ENCODE results near the gene SERPINB10. TPM values are rescaled to one million over a fixed set of nuclear protein-coding genes. Genes with fewer than 3 reads are reported as not detected.

Gene SERPINB10
- total and polyA plus RNA-seq, 8 donors: 0.10 to 0.58 (median 0.30) TPM; not detected in 1

DNA sequence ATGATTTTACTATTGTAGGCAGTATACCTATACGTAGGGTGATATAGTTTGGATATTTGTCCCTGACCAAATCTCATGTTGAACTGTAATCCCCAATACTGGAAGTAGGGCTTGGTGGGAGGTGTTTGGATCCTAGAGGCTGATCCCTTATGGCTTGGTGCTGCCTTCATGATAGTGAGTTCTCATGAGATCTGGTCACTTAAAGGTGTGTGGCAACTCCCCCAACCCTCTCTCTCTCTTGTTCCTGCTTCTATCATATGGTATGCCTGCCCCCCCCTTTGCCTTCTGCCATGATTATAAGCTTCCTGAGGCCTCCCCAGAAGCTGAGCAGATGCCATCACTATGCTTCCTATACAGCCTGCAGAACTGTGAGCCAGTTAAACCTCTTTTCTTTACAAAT is 1.7 kb upstream of the SERPINB10 start:
- Histone ChIP-seq H3K27me3 (no peaks in the 10 kb centered on the region), H3K4me1 (peaks cover 0 to 8% of the 10 kb centered on the region in 2 donors), H3K9me3 (no peaks in the 10 kb centered on the region), H3K27ac (no peak overlapping the region), H3K4me3 (no peak overlapping the region), H3K36me3 (no peaks in the 10 kb centered on the region)
- DNase-seq (no peak), ATAC-seq (no peak)
- TF ChIP-seq, protein P1, sequence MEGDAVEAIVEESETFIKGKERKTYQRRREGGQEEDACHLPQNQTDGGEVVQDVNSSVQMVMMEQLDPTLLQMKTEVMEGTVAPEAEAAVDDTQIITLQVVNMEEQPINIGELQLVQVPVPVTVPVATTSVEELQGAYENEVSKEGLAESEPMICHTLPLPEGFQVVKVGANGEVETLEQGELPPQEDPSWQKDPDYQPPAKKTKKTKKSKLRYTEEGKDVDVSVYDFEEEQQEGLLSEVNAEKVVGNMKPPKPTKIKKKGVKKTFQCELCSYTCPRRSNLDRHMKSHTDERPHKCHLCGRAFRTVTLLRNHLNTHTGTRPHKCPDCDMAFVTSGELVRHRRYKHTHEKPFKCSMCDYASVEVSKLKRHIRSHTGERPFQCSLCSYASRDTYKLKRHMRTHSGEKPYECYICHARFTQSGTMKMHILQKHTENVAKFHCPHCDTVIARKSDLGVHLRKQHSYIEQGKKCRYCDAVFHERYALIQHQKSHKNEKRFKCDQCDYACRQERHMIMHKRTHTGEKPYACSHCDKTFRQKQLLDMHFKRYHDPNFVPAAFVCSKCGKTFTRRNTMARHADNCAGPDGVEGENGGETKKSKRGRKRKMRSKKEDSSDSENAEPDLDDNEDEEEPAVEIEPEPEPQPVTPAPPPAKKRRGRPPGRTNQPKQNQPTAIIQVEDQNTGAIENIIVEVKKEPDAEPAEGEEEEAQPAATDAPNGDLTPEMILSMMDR (IDR thresholded peaks at IDR 0.05): no peak
- intact Hi-C loops (cut with DNase I): no loop called here

DNA sequence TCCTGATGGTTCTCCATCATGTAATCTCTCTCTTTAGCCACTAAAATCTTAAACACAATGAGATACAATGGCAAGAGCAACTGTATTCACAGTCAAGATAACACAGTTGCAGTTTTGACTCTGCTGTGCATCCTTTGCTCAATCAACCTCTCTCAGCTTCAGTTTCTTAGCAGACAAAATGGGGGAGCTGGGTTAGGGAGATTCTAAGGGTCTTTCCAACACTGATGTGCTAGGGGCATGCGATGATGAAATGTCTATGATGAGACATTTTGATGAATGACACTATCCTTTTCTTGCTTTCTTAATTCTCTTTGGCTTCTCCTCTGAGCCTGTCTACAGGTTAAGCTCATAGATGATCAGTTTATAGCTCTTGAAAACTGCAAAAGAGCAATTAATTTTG is 1.1 kb downstream of the SERPINB10 start:
- Histone ChIP-seq H3K4me1 (peaks cover 0 to 8% of the 10 kb centered on the region in 2 donors), H3K27me3 (no peaks in the 10 kb centered on the region), H3K9me3 (no peaks in the 10 kb centered on the region), H3K36me3 (no peaks in the 10 kb centered on the region), H3K27ac (peak overlapping the region in 1 of 2 donors; percentile 18), H3K4me3 (no peak overlapping the region)
- DNase-seq (no peak), ATAC-seq (no peak)
- TF ChIP-seq, protein P1 (IDR thresholded peaks at IDR 0.05): no peak
- intact Hi-C loops (cut with DNase I): no loop called here

DNA sequence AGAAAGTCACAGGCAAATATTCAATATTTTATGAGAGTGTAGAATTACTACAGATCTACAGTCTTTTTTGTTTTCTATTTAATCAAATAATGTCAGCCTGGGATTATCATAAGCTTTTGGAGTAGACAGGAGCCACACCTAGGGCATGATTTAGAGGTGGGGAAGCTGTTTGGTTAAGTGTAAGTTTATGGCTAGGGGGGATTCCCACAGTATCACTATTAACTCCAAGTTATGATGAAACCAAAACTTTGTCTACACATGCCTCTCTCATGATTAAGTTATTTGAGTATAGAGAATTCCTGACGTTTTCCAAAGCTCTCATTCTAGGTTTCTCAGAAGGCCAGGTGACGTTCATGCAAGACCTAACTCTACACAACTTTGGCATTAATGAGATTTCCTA is 2.1 kb downstream of the SERPINB10 start:
- no peak for ATAC-seq
- H3K27ac ChIP-seq: no peak overlapping the region
- no peaks in the 10 kb centered on the region for H3K27me3 ChIP-seq
- intact Hi-C loops (cut with DNase I): no loop called here
- DNase-seq: no peak
- no peaks in the 10 kb centered on the region for H3K9me3 ChIP-seq
- no peak overlapping the region for H3K4me3 ChIP-seq
- H3K36me3 ChIP-seq: no peaks in the 10 kb centered on the region
- TF ChIP-seq, protein P1 (IDR thresholded peaks at IDR 0.05): no peak
- peaks cover 0 to 8% of the 10 kb centered on the region in 2 donors for H3K4me1 ChIP-seq

DNA sequence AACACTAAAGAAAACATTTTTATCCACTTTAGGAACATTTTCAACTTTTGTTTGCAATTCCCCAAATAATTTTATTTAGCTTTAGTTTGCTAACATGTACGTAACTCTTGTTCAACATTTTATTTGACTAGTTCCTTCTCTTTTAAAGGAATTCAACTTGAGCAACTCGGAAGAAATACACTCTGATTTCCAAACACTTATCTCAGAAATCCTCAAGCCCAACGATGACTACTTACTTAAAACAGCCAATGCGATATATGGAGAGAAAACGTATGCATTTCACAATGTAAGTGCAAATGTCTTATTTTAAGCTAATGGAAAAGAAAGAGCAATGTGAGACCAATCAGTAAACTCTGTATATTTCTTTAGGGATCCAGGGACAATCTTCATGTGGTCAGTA is 10.1 kb downstream of the SERPINB10 start:
- Histone ChIP-seq H3K27ac (peak overlapping the region in 1 of 2 donors; percentile 59), H3K36me3 (no peaks in the 10 kb centered on the region), H3K9me3 (no peaks in the 10 kb centered on the region), H3K27me3 (no peaks in the 10 kb centered on the region), H3K4me1 (peaks cover 0 to 9% of the 10 kb centered on the region in 2 donors), H3K4me3 (no peak overlapping the region)
- intact Hi-C loops (cut with DNase I): no loop called here
- peak; percentile 43 for ATAC-seq
- TF ChIP-seq, protein P1 (IDR thresholded peaks at IDR 0.05): no peak
- no peak for DNase-seq

DNA sequence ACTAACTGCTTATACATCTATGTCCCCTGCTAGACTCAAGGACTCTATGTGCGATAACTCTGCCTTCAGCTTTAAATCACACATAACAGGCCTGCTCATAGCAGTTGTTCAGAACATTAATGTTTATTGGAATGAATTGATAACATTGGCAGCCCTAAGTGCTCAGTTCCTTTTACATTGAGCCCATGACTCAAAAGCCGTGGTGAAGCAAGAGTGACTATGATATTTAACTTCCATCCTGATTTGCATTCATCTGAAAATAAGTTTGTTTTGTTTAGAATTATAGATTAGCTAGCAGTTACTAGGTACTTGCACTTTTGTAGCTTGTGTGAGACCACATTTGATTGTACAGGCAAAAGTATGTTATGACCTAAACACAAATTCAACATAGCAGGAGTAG is 14.3 kb downstream of the SERPINB10 start:
- H3K36me3 ChIP-seq: no peaks in the 10 kb centered on the region
- TF ChIP-seq, protein P1 (IDR thresholded peaks at IDR 0.05): no peak
- no peak for ATAC-seq
- H3K4me1 ChIP-seq: peaks cover 0 to 9% of the 10 kb centered on the region in 2 donors
- H3K27ac ChIP-seq: no peak overlapping the region
- H3K9me3 ChIP-seq: no peaks in the 10 kb centered on the region
- H3K4me3 ChIP-seq: no peak overlapping the region
- DNase-seq: no peak
- intact Hi-C loops (cut with DNase I): no loop called here
- no peaks in the 10 kb centered on the region for H3K27me3 ChIP-seq
